Tibial nerve (tissue), 4 donors: ENCODE measurements around the gene C1R.

Experiments
- CTCF ChIP-seq, 5 experiments: fragments of 200-600 bp in 3 of 5; fragments of 450-650 bp in 2 of 5; sonication (generic) in 3 of 5; IDR thresholded peaks; one replicate each; pipeline ENCODE4 v1.5.1; 2016 to 2019; ENCODE audit warnings: antibody characterized with exemption in 5 of 5, mild to moderate bottlenecking in 3 of 5, moderate library complexity in 2 of 5
- EP300 ChIP-seq, 2 donors: sonication (generic); formaldehyde crosslinking; IDR thresholded peaks; one replicate each; pipeline ENCODE4 v1.6.1; 2017; ENCODE audit warnings: antibody characterized with exemption in 2 of 2, mild to moderate bottlenecking in 1 of 2
- POLR2A ChIP-seq, 2 donors: fragments of 450-650 bp; IDR thresholded peaks; one replicate each; pipeline ENCODE4 v1.6.1; 2017; ENCODE audit warnings: antibody characterized with exemption in 2 of 2, mild to moderate bottlenecking in 2 of 2, moderate library complexity in 2 of 2

GRCh38 chr12:7061138-7061537 lies 31.1 kb downstream of the C1R start:
- TF ChIP-seq CTCF (IDR thresholded peaks at IDR 0.05) = no peak
- TF ChIP-seq EP300 (IDR thresholded peaks at IDR 0.05) = no peak
- TF ChIP-seq POLR2A (IDR thresholded peaks at IDR 0.05) = no peak
